ENCODE results near the gene C9orf85.
"Not testable (repeated sequence)": the region's sequence is repeated elsewhere in the genome, so short reads cannot be mapped to it uniquely, and the experiment has no call there.

C9orf85 gene

GRCh38 chr9:71941998-71942567 is 30.6 kb downstream of the C9orf85 start:
- DNase-seq (ENCODE audit: low read depth in 2 of 2, low spot score in 1 of 2) = no peak

- no peak for DNase-seq (ENCODE audit: low read depth in 2 of 2, low spot score in 1 of 2)
These were observed 33.4 kb downstream of the C9orf85 start for GRCh38 chr9:71944754-71945375.

- DNase-seq (ENCODE audit: low read depth in 2 of 2, low spot score in 1 of 2) = not testable (repeated sequence)
These were observed 43.2 kb downstream of the C9orf85 start for GRCh38 chr9:71954652-71955051.

GRCh38 chr9:71955300-71955915 is 44.0 kb downstream of the C9orf85 start:
- no peak for DNase-seq (ENCODE audit: low read depth in 2 of 2, low spot score in 1 of 2)

- no peak for DNase-seq (ENCODE audit: low read depth in 2 of 2, low spot score in 1 of 2)
These were observed 50.9 kb downstream of the C9orf85 start for GRCh38 chr9:71962328-71962727.

GRCh38 chr9:71963471-71963996 is 52.1 kb downstream of the C9orf85 start:
- DNase-seq (ENCODE audit: low read depth in 2 of 2, low spot score in 1 of 2) = not testable (repeated sequence)

GRCh38 chr9:71965403-71965802 is 54.0 kb downstream of the C9orf85 start:
- DNase-seq (ENCODE audit: low read depth in 2 of 2, low spot score in 1 of 2) = no peak

- no peak for DNase-seq (ENCODE audit: low read depth in 2 of 2, low spot score in 1 of 2)
These were observed 55.2 kb downstream of the C9orf85 start for GRCh38 chr9:71966601-71967000.

- no peak for DNase-seq (ENCODE audit: low read depth in 2 of 2, low spot score in 1 of 2)
These were observed 57.2 kb downstream of the C9orf85 start for GRCh38 chr9:71968541-71969090.

GRCh38 chr9:71975833-71976232 is 64.4 kb downstream of the C9orf85 start:
- DNase-seq (ENCODE audit: low read depth in 2 of 2, low spot score in 1 of 2) = no peak

- DNase-seq (ENCODE audit: low read depth in 2 of 2, low spot score in 1 of 2) = no peak
These were observed 65.6 kb downstream of the C9orf85 start for GRCh38 chr9:71977003-71977402.

GRCh38 chr9:71980266-71981190 is 69.1 kb downstream of the C9orf85 start:
- DNase-seq (ENCODE audit: low read depth in 2 of 2, low spot score in 1 of 2) = no peak

GRCh38 chr9:71981944-71982343 is 70.5 kb downstream of the C9orf85 start:
- DNase-seq (ENCODE audit: low read depth in 2 of 2, low spot score in 1 of 2) = no peak

GRCh38 chr9:71984403-71984802 is 73.0 kb downstream of the C9orf85 start:
- DNase-seq (ENCODE audit: low read depth in 2 of 2, low spot score in 1 of 2) = no peak

- DNase-seq (ENCODE audit: low read depth in 2 of 2, low spot score in 1 of 2) = no peak
These were observed 73.4 kb downstream of the C9orf85 start for GRCh38 chr9:71984831-71985281.

GRCh38 chr9:71985297-71985911 is 74.0 kb downstream of the C9orf85 start:
- DNase-seq (ENCODE audit: low read depth in 2 of 2, low spot score in 1 of 2) = no peak

- DNase-seq (ENCODE audit: low read depth in 2 of 2, low spot score in 1 of 2) = no peak
These were observed 75.5 kb downstream of the C9orf85 start for GRCh38 chr9:71986900-71987299.

- no peak for DNase-seq (ENCODE audit: low read depth in 2 of 2, low spot score in 1 of 2)
These were observed 76.3 kb downstream of the C9orf85 start for GRCh38 chr9:71987471-71988371.

GRCh38 chr9:71990466-71990865 is 79.0 kb downstream of the C9orf85 start:
- DNase-seq (ENCODE audit: low read depth in 2 of 2, low spot score in 1 of 2) = no peak

GRCh38 chr9:72005451-72005850 is 94.0 kb downstream of the C9orf85 start:
- no peak for DNase-seq (ENCODE audit: low read depth in 2 of 2, low spot score in 1 of 2)

Measured in stimulated activated CD8-positive, alpha-beta memory T cell treated with anti-CD3 and anti-CD28 coated beads, Interleukin-4, amount 100 ng/mL, for 4 hours (primary cell).